Stimulated activated naive CD4-positive, alpha-beta T cell (primary cell): Measurements from ENCODE around the gene B3GNT7.
"Not testable (repeated sequence)": the region's sequence is repeated elsewhere in the genome, so short reads cannot be mapped to it uniquely, and the experiment has no call there.

Experiments
- DNase-seq, 6 experiments: peaks; one replicate each; lab custom pipeline; 2025; lab: John Stamatoyannopoulos, UW

The B3GNT7 gene

DNA sequence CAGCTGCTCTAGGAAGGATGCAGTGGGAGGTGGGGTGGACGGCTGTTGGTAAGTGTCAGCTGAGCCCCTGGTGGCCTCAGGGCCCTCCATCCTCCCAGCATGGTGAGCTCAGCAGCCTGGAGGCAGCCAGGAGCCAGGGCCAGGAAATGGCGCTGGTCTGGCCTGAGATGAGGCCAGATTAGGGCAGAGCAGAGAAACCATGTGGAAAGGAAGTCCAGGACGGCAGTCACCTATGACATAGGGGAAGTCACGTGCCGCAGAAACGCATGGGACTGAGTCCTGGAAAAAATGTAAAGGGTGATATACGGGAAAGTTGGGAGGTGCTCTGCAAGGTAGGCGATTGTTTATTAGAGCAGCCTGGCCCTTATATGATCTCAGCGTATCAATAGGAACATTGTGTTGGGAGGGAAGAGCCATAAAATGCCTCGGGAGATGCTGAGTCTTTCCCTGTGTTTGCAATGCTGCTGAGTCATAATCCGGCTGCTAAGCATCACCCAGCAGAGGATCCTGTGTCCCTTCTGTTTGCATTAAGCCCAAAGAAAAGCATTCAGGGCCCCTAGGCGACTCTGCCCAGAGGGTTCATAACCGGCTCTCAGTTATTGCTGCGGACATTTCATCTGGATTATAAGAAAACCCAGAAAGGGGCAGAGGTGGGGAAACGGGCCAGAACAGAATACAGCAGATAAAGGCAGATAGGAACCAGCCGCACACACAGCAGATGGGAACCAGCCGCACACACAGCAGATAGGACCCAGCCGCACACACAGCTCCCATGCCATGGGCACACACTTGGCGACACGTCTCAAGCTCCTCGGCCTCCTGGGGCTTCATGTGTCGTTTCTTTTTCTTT lies 30.3 kb upstream of the B3GNT7 start:
- DNase-seq = no peak

DNA sequence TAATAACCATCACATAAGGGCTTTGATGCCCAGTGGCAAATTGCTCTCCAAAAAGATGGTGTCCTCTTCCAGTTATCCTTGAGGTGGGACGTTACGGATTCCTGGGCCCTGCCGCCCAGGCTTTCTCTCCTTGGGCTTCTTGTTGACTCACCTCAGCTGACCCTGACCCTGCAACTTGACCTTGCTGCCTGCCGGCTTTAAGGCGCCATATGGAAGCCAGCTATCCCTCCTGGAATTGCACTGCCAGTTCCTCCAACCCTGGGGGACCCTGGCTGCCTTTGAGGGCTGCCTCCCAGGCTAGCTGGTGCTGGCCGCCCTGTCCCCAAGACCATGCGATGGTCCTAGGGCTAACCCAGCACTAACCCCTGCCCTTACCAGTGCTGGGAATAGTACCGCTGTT lies 28.3 kb upstream of the B3GNT7 start:
- DNase-seq = no peak

DNA sequence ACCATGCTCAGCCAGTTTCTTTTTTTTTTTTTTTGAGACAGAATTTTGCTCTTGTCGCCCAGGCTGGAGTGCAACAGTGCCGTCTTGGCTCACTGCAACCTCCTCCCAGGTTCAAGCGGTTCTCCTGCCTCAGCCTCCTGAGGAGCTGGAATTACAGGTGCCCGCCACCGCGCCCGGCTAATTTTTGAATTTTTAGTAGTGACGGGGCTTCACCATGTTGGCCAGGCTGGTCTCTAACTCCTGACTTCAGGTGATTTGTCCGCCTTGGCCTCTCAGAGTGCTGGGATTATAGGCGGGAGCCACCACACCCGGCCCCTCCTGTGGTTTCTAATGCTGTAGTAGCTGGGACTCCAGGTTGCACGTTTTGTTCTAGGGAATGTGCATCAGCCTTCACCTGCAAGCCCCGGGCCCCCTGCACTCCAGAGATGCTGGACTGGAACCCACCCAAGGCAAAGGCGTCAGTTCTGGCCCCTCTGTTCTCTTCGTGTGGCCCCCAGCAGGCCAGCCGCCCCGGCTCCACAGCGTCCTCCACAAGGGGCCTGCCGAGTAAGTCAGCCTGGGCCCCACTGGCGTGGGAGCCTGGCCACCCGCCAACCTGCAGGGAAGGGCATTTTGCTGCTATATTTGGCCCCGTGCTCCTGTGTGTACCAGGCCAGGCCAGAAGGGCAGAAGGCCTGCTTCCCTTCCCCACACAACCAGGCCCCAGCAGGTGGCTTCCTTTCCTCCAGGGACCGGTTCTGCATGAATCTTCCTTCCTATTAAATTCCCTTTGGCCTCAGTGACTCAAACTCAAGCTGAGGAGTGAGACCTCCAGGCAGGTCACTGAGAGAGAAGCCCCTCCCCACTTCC lies 25.7 kb upstream of the B3GNT7 start:
- no peak for DNase-seq

DNA sequence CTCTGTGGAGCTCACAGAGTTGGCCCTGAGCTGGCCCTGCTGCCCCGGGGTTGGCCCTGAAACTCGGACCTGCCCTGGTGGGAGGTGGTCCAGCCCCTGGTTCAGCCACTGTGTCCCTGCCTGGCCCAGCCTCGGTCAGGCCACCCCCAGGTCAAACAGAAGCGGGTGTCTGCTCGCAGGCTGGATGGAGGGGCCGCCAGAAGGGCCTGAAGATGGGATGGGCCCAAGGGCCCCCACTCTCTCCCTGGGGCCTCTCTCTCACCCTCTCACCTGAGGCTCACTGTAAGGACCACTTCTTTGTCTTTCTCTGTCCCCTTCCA lies 25.1 kb upstream of the B3GNT7 start:
- DNase-seq = no peak

DNA sequence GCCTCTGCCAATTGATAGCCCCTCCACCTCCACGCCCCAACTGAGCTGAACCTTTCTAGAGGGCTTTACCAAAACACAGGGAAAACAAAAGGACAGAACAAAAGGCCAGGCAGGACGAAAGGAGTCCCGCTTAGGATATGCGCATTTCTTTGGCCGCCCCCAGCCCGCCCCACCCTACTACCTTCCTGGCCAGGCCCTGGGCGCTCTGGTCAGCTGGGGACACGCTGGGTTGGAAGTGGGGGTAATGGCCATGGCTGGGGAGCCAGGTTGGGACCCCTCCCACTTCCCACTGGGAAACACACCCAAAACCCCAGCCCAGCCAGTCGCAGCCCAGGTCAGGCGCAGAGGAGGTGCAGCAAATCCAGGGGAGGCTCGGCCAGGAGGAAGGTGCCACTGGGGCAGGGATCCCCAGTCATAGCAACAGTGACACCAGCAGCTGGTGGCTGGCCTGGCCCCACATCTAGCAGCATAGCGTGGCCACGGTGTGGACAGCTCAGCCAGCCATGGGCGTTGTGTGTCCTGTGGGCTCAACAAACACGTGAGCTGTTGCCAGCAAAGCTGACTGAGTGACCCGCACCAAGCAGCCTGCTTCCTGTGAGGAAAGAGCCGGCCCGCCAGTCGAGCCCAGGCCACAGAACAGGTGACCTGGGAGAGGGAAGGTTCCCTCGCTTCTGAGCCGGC lies 24.6 kb upstream of the B3GNT7 start:
- no peak for DNase-seq

DNA sequence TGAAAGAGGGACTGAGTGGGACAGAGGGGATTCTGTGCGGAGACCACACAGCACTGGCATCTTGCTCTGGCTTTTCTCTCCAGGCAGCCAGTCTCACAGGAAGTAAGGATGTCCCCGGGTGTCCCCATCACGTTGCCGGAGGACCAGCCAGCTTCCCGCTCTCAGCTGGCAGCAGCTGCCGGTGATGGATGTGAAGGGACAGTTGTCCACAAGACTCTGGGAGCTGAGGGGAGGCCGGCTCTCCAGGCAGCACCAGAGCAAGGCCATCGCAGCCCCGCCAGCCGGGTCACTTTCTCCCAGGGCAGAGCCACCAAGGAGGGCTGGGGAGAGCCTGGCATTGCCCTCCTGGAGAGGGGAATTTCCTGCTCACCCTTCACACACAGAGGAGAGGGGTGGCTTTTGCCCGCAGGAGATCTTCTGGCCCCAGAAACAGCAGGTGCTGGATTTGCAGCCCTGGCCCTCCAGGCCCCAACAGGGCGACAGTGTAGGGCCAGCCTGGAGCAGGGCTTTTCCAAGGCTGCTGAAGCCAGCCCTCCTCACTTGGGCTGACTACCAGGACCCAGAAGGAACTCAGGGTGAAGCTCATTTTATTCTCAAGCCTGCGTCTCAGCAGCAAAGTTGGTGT lies 24.0 kb upstream of the B3GNT7 start:
- DNase-seq = no peak

DNA sequence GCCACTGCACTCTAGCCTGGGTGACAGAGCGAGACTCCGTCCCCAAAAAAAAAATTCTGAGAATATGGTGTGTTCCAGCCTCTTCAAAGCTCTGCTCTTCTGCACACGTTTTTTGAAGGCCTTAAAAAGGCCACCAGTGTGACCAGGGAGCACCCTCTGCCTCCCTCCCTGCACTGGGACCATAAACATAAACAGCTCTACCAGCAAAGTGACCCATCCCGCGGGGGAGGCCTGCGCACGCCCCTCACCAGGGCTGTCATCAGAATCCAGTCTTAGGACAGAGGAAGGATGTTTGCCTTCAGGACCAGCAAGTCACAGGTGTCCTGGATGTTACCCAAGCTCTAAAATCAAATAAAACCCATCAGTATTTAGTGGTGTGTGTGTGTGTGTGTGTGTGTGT lies 23.2 kb upstream of the B3GNT7 start:
- DNase-seq = no peak

DNA sequence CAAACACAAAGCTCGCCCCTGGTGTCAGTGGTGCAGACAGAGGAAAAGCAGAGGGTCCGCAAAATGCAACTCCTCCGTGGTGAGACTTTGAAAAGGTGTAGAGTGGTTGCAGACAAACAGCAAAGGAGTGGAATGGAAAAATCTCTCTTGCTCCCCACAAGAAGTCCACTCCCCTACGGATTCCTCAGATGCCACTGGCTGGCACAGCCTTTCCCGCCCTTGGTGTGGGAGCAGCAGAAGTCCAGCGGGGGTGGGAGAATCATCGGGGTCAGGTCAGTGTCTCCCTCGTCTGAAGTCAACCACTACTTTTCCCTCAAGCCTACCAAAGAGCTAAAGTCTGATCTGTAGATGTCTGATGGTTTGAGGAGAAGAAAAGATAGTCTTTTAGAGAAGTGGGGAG lies 22.3 kb upstream of the B3GNT7 start:
- DNase-seq = no peak

DNA sequence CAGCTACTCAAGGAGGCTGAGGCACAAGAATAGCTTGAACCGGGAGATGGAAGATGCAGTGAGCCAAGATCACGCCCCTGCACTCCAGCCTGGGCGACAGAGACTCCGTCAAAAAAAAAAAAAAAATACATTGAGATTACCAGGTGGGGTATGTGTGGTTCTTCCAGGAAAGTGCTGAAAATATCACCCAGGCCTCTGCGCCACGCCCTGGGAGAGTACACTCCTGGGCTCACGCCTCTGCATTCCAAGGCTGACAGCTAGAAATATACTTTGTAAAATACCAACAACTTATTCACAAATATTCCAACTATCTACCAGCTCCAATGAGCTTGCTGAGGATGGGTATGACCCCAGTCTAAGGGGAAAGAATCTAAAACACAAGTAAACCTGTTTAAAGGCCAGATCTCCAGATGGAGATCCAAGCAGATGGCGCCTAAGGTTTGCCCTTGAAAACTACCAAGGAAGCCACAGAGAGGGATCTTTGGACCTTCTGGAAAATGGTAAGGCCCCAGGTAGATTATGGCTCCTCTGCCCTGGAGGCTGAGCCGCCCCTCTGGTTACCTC lies 21.6 kb upstream of the B3GNT7 start:
- DNase-seq = no peak

DNA sequence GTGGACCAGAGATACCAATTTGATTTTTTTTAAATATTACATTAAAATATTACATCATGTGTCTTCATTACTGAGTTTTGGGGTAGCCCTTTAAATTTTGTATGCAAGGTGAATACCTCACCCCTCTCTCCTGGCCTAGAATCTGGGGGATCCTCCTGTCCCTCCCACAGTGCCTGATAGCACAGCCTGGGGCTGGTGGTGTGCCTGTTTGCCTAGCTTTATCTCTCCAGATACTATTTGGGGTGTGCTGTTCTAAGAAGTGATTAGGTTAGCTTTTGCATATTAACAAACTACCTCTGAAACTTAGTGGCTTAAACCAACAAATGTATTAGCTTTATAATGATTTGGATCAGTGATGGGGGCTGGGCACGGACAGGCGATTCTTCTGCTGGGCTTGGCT lies 20.7 kb upstream of the B3GNT7 start:
- DNase-seq = no peak

DNA sequence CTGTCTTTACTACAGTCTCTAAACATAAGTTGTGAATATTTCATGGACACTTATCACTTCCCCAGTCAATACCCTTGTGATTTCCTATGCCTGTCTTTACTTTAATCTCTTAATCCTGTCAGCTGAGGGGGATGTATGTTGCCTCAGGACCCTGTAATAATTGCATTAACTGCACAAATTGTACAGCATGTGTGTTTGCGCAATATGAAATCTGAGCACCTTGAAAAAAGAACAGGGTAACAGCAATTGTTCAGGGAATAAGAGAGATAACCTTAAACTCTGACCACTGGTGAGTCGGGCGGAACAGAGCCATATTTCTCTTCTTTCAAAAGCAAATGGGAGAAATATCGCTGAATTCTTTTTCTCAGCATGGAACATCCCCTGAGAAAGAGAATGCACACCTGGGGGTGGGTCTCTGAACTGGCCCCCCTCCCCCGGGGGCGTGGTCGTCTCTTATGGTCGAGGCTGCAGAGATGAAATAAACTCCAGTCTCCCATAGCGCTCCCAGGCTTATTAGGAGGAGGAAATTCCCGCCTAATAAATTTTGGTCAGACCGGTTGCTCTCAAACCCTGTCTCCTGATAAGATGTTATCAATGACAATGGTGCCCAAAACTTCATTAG lies 19.4 kb upstream of the B3GNT7 start:
- not testable (repeated sequence) for DNase-seq

DNA sequence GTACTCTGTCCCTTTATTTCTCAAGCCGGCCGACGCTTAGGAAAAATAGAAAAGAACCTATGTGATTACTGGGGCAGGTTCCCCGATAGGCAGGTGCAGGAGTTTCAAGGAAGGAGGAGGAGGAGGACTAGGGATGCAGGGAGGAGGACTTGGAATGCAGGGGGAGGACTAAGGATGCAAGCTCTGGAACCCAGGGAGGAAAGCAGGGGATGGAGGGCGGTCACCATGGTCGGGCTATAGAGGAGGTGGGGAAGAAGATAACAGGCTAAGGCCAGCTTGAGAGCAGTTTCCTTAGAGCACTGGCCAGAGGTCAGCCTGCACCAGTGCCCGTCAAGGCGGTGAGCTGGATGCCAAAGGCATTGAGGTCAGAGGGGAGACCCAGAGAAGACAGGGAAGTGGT lies 18.7 kb upstream of the B3GNT7 start:
- DNase-seq = no peak

DNA sequence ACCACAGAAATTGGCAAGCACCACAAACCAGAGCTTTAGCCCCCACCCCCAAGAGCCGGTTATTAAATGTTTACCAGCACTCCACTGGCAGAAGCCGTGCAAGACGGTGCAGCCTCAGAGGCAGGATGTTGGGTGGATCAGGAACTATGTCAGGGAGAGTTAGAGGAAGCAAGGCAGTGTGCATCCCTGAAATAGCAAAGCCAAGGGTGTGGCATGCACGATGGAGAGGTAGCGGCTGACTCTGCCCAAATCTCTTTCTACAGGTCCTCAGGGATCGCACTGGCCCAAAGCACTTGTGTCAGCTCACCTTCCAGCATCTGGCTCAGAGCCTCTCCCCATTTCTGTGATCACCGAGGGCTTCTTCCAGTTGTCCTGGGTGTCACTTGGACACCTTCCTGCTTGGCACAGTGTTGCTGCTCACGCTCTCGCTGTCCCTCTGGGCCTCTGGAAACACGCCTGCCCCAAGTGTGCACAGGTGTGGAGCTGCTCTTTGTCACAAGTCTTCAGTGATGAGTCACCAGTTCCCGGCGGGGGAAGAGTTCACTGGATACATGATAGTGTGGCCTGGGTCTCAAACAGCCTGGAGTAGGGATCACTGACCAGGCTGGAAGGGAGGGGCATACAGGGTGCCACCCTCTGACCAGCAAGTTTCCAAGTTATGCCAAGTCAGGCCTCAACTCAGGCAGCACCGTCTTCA lies 17.3 kb upstream of the B3GNT7 start:
- DNase-seq = no peak

DNA sequence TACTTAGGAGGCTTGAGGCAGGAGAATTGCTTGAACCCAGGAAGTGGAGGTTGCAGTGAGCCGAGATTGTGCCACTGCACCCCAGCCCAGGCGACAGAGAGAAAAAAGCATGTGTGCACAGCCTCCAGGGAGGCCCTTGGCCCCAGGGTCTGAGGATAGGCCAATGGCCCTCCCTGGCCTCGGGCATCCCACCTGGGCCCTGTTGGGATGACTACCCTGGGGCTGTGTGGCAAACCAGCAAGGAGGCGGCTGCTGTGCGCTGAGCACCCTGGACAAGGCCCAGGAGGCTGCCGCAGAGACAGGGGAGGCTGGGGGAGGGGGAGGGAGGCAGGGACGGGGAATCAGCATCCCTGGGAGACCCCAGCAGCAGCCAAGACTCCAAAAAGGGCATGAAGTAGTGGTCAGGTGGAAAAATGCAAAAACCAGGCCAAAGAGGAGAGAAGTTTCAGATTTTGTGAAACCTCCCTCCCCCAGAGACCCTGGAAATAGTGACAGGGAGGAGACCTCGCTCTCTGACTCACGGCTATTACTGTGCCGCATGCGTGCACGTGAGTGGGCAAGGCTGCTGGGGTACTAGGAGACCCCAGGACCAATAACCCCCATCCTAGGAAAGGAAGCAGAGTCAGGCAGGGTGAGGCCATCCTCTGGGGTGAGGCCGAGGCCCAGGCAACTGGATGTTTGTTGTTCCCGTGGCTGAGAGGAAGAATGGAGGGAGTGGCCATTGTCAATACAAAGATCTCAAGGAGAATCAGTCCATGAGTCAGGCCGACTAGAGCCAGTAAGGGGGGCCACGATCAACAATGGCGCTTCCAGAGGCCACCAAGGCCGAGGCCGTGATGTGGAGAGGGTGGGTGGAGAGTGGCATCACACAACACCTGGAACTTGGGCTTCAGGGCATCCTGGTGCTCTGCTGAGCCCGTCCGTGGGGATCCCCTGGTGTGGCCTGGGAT lies 16.0 kb upstream of the B3GNT7 start:
- no peak for DNase-seq

DNA sequence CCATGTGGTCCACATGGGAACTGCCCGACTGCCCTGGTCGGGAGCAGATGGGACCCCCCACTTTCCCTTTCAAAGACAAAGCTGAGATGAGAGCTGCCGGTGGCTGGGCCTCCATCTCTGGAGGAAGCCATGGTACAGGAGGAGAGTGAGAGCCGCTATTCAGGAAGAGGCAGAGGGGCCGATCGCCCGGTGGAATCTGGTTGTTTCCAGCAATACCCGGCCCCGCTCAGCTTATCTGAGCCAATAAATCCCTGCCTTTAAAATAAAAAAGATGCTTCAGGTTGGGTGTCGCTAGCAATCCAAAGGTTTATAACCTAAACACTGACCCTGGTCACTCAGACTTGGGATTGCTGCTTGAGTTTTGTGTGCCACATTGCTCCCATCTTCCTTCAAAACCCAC lies 15.2 kb upstream of the B3GNT7 start:
- no peak for DNase-seq

DNA sequence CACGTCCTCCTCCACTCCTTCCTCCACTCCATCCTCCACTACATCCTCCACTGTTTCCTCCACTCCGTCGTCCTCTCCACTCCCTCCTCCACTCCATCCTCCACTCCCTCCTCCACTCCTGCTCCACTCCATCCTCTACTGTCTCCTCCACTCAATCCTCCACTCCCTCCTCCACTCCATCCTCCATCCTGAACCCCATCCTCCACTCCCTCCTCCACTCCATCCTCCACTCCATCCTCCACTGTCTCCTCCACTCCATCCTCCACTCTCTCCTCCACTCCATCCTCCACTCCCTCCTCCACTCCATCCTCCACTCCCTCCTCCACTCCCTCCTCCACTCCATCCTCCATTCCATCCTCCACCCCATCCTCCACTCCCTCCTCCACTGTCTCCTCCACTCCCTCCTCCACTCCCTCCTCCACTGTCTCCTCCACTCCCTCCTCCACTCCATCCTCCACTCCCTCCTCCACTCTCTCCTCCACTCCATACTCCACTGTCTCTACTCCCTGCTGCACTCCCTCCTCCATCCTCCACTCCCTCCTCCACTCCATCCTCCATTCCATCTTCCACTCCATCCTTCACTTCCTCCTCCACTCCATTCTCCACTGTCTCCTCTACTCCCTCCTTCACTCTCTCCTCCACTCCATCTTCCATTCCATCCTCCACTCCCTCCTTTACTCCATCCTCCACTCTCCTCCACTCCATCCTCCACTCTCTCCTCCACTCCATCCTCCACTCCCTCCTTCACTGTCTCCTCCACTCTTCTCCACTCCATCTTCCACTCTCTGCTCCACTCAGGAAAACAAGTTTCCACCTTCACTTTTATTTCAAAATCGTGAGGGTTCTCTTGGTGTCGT lies 14.3 kb upstream of the B3GNT7 start:
- DNase-seq = no peak

DNA sequence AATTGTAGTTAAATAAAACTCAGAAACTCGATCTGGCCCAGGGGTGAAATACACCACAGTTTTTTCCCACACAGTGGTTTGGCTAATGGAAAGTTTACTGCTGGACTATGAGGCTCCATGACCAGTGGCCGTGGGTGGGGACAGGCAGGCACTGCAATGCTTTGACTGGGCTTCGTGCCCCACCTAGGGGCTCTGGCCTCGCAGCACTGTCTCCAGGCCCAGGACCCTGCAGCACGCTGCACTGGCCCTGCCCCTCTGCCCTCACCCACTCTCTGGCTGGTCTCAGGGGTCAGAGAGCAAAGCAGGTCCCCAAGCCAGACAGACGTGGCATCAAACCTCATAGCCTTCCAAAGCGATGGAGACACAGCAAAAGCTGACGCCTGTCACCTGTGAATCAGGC lies 13.4 kb upstream of the B3GNT7 start:
- DNase-seq = no peak

DNA sequence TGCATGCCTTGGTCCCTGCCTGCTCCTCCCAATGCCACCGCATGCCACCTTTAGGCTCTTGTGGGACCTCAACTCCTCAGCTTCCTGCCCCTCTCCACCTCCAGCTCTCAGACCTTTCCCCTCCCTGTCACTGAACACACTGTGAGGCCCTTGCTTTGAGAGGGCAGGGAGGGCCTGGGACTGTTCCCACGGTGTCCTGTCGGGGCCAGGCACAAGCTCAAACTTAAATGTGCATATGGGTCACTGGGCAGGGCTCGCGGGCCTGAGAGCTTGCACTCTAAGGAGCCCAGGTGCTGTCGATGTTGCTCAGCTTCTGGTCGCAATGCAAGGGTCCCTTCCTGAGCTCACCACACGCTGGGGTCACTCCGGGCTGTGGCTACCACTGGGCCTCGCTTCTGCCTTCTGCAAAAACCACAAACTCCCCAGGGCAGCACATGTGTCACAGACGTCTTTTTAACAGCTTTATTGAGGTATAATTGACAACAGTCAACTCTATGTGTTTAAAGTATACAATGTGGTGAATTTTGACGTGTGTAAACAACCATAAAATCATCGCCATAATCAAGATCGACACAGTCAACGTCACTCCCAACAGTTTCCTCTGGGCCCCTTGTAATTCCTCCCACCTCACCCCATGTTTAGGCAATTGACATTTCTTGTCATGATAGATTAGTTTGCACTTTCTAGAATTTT lies 11.9 kb upstream of the B3GNT7 start:
- DNase-seq = no peak
